H9 (cell line): ENCODE measurements around the gene ALDH1A1. TPM values are rescaled to one million over a fixed set of nuclear protein-coding genes. Genes with fewer than 3 reads are reported as not detected.

Source experiments
- DNase-seq: peaks from one replicate; pipeline ENCODE4 v3.0.0-alpha.2; 2017
- H2AFZ ChIP-seq: one replicate; pipeline ENCODE4 v1.6.1; 2013; ENCODE audit warnings: mild to moderate bottlenecking, low read length, control low read depth, moderate library complexity
- H2AK5ac ChIP-seq: 2 replicates; pipeline ENCODE4 v1.6.1; 2013; ENCODE audit warnings: low read length, control low read depth, mixed read lengths; ENCODE audit not compliant: insufficient read length
- H2BK120ac ChIP-seq: one replicate; pipeline ENCODE4 v1.6.1; 2013; ENCODE audit warnings: low read depth, mild to moderate bottlenecking, low read length, control low read depth, inconsistent platforms; ENCODE audit not compliant: poor library complexity, severe bottlenecking
- H2BK12ac ChIP-seq: 2 replicates; pipeline ENCODE4 v1.6.1; 2013; ENCODE audit warnings: low read length, control low read depth, mixed read lengths, low read depth; ENCODE audit not compliant: insufficient read length
- H2BK15ac ChIP-seq: 2 replicates; pipeline ENCODE4 v1.6.1; 2013; ENCODE audit warnings: low read depth, low read length, control low read depth
- H2BK20ac ChIP-seq: one replicate; pipeline ENCODE4 v1.6.1; 2013; ENCODE audit warnings: low read depth, mild to moderate bottlenecking, low read length, control low read depth, inconsistent platforms; ENCODE audit not compliant: poor library complexity, severe bottlenecking
- H2BK5ac ChIP-seq: 2 replicates; pipeline ENCODE4 v1.6.1; 2013; ENCODE audit warnings: low read length, control low read depth, mixed read lengths; ENCODE audit not compliant: insufficient read length
- H3K14ac ChIP-seq: 2 replicates; pipeline ENCODE4 v1.6.1; 2013; ENCODE audit warnings: low read length, control low read depth; ENCODE audit not compliant: insufficient read depth
- H3K18ac ChIP-seq: 2 replicates; pipeline ENCODE4 v1.6.1; 2013; ENCODE audit warnings: low read depth, mild to moderate bottlenecking, mixed read lengths, low read length, control low read depth; ENCODE audit not compliant: insufficient read length
- H3K23ac ChIP-seq: 2 replicates; pipeline ENCODE4 v1.6.1; 2013; ENCODE audit warnings: low read length, control low read depth, mixed read lengths, low read depth; ENCODE audit not compliant: insufficient read length
- H3K23me2 ChIP-seq: 2 replicates; pipeline ENCODE4 v1.6.1; 2013; ENCODE audit warnings: low read depth, mild to moderate bottlenecking, mixed read lengths, low read length, control low read depth; ENCODE audit not compliant: insufficient read length, poor library complexity, severe bottlenecking
- H3K27ac ChIP-seq: 2 replicates; pipeline ENCODE4 v1.5.1; 2013; ENCODE audit warnings: low read length, control low read depth, mixed read lengths, low read depth; ENCODE audit not compliant: insufficient read length
- H3K27me3 ChIP-seq: 2 replicates; pipeline ENCODE4 v1.6.1; 2013; ENCODE audit warnings: low read length, control low read depth, inconsistent platforms; ENCODE audit not compliant: insufficient read depth
- H3K4ac ChIP-seq: 2 replicates; pipeline ENCODE4 v1.6.1; 2013; ENCODE audit warnings: low read depth, mild to moderate bottlenecking, control low read depth, inconsistent platforms, low read length, moderate library complexity
- H3K4me1 ChIP-seq: 2 replicates; pipeline ENCODE4 v1.6.1; 2013; ENCODE audit warnings: low read length, control low read depth, inconsistent platforms; ENCODE audit not compliant: insufficient read depth
- H3K4me2 ChIP-seq: 2 replicates; pipeline ENCODE4 v1.6.1; 2013; ENCODE audit warnings: low read length, control low read depth, mixed read lengths; ENCODE audit not compliant: insufficient read length, insufficient read depth
- H3K56ac ChIP-seq: 2 replicates; pipeline ENCODE4 v1.6.1; 2013; ENCODE audit warnings: low read depth, mild to moderate bottlenecking, mixed read lengths, low read length, control low read depth; ENCODE audit not compliant: insufficient read length
- H3K79me1 ChIP-seq: 2 replicates; pipeline ENCODE4 v1.6.1; 2013; ENCODE audit warnings: low read depth, mild to moderate bottlenecking, moderate library complexity, low read length, control low read depth, inconsistent platforms; ENCODE audit not compliant: insufficient read depth, poor library complexity, severe bottlenecking
- H3K79me2 ChIP-seq: 2 replicates; pipeline ENCODE4 v1.6.1; 2013; ENCODE audit warnings: low read length, control low read depth, inconsistent platforms; ENCODE audit not compliant: insufficient read depth
- H3K9ac ChIP-seq: 2 replicates; pipeline ENCODE4 v1.6.1; 2013; ENCODE audit warnings: low read length, control low read depth, mixed read lengths; ENCODE audit not compliant: insufficient read length; ENCODE audit errors: extremely low read depth
- H3K9me3 ChIP-seq: one replicate; pipeline ENCODE4 v1.6.1; 2013; ENCODE audit warnings: low read depth, low read length, inconsistent platforms; ENCODE audit not compliant: control insufficient read depth
- H3T11ph ChIP-seq: one replicate; pipeline ENCODE4 v1.6.1; 2013; ENCODE audit warnings: mild to moderate bottlenecking, low read length, control low read depth, inconsistent platforms
- H4K20me1 ChIP-seq: one replicate; pipeline ENCODE4 v1.6.1; 2013; ENCODE audit not compliant: control insufficient read depth, insufficient read length, insufficient read depth
- H4K5ac ChIP-seq: 2 replicates; pipeline ENCODE4 v1.6.1; 2013; ENCODE audit warnings: low read depth, mild to moderate bottlenecking, mixed read lengths, low read length, control low read depth; ENCODE audit not compliant: insufficient read length
- H4K8ac ChIP-seq: replicated peaks from 2 replicates; pipeline ENCODE4 v1.6.1; 2013; ENCODE audit warnings: low read length, control low read depth, mixed read lengths, low read depth; ENCODE audit not compliant: insufficient read length
- H4K91ac ChIP-seq: 2 replicates; pipeline ENCODE4 v1.6.1; 2013; ENCODE audit warnings: low read depth, mild to moderate bottlenecking, moderate library complexity, mixed read lengths, low read length, control low read depth; ENCODE audit not compliant: insufficient read length
- H3K27ac Mint-ChIP-seq, 3 experiments: 2 replicates in 2 of 3; 3 replicates in 1 of 3; pipeline ENCODE4 v1.8.0; 2020 to 2021; ENCODE audit warnings: mixed read lengths in 3 of 3, mild to moderate bottlenecking in 1 of 3, moderate library complexity in 1 of 3
- H3K27me3 Mint-ChIP-seq: 2 replicates; pipeline ENCODE4 v1.8.0; 2021; ENCODE audit warnings: low read depth, mild to moderate bottlenecking, moderate library complexity, mixed read lengths
- H3K36me3 Mint-ChIP-seq, 3 experiments: 2 replicates in 2 of 3; 3 replicates in 1 of 3; pipeline ENCODE4 v1.8.0; 2020 to 2021; ENCODE audit warnings: low read depth in 3 of 3, mixed read lengths in 3 of 3; ENCODE audit not compliant: insufficient read depth in 1 of 3
- H3K4me1 Mint-ChIP-seq, 2 experiments: 2 replicates each; pipeline ENCODE4 v1.8.0; 2020; ENCODE audit warnings: mixed read lengths in 2 of 2
- H3K4me3 Mint-ChIP-seq, 2 experiments: 2 replicates in 1 of 2; 3 replicates in 1 of 2; pipeline ENCODE4 v1.8.0; 2020 to 2021; ENCODE audit warnings: mild to moderate bottlenecking in 2 of 2, mixed read lengths in 2 of 2, moderate library complexity in 1 of 2
- H3K9me3 Mint-ChIP-seq, 2 experiments: 2 replicates in 1 of 2; 3 replicates in 1 of 2; pipeline ENCODE4 v1.8.0; 2020; ENCODE audit warnings: mild to moderate bottlenecking in 2 of 2, mixed read lengths in 2 of 2, moderate library complexity in 1 of 2
- WGBS: extraction: QIAGEN DNeasy Blood & Tissue Kit; methylation state at CpG from one replicate; pipeline ENCODE4 v1.1.7; 2013; ENCODE audit warnings: missing lambda C conversion rate, low lambda C conversion rate, mixed read lengths; ENCODE audit not compliant: insufficient read length; ENCODE audit errors: extremely low coverage; 5-methylcytosine and 5-hydroxymethylcytosine counted together
- total RNA-seq: library from RNA; stranded (reverse); gene quantifications from 2 replicates; pipeline ENCODE4 v1.2.1, GENCODE V29; 2021
- TF ChIP-seq, protein P1 (sequence below): fragments of 200-600 bp; sonication (generic); conservative IDR thresholded peaks from 3 replicates; pipeline ENCODE4 v1.8.0; 2021; ENCODE audit warnings: antibody characterized with exemption, mild to moderate bottlenecking

The ALDH1A1 gene
- total RNA-seq, 1 experiment from 2014 or later, result 1.1 TPM

DNA sequence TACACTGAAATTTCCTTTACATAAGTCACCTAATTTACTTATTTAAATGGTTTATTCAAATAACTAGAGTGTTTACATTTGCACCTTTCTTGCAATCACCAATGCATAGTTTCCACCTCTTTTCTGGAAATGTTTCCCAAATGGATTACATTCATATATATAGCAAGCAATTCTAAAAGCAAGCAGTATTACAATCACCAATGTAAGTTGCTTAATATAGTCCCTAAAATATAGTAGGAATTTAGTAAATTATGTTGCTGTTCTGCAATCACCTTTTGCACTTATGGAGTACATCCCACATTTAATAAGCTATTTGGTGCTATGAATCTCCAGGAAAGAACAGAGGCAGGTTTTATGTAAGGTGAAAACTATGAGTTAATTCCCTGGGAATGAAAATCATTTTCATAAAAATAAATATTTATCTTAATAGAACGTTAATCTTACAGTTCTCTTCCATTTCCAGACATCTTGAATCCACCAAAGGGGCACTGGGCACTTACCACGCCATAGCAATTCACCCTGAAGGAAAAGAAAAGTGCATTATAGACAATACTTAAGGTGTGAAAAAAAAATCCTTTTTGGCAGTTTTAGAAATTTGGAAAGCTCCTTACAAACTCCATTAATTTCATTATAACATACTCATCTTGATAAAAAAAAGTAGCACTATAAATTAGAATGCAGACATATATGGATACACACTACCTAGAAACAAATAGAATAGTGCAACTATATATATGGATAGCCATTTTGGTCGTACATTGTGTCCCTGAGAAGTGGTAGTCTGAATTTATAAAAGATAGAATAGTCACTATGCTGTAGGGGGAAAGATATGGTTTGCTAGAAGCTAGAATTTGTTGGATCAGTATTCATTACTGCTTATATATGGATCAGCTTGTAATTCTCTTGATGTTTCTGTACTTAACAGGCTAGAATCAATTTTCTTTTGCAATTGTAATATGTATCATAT, 47.1 kb downstream of the ALDH1A1 start:
- no peaks in the 10 kb centered on the region for H3K36me3 Mint-ChIP-seq
- no peak overlapping the region for H2BK12ac ChIP-seq
- H2BK20ac ChIP-seq, result no peak overlapping the region
- H3K27me3 ChIP-seq, result no peaks in the 10 kb centered on the region
- no peak overlapping the region for H3K18ac ChIP-seq
- H3K27me3 Mint-ChIP-seq, result no peaks in the 10 kb centered on the region
- no peak overlapping the region for H3K14ac ChIP-seq
- H3K4me2 ChIP-seq, result no peak overlapping the region
- no peaks in the 10 kb centered on the region for H4K20me1 ChIP-seq
- peaks cover 0 to 5% of the 10 kb centered on the region in 2 experiments; a peak in 1 of 4 replicates for H3K4me1 Mint-ChIP-seq
- H3K56ac ChIP-seq, result no peak overlapping the region
- no peak overlapping the region for H2BK120ac ChIP-seq
- no peak overlapping the region for H3K4me3 Mint-ChIP-seq
- WGBS, result no CpG with 5 or more reads among the region's 3 CpGs
- H4K5ac ChIP-seq, result no peak overlapping the region
- H3K9ac ChIP-seq, result no peak overlapping the region
- no peak overlapping the region for H2AFZ ChIP-seq
- H3K27ac Mint-ChIP-seq, result no peak overlapping the region
- no peak overlapping the region for H3K23ac ChIP-seq
- H4K8ac ChIP-seq, result no peak overlapping the region
- H2BK5ac ChIP-seq, result no peak overlapping the region
- H3K4me1 ChIP-seq, result no peaks in the 10 kb centered on the region
- H3K23me2 ChIP-seq, result no peaks in the 10 kb centered on the region
- TF ChIP-seq, protein P1, sequence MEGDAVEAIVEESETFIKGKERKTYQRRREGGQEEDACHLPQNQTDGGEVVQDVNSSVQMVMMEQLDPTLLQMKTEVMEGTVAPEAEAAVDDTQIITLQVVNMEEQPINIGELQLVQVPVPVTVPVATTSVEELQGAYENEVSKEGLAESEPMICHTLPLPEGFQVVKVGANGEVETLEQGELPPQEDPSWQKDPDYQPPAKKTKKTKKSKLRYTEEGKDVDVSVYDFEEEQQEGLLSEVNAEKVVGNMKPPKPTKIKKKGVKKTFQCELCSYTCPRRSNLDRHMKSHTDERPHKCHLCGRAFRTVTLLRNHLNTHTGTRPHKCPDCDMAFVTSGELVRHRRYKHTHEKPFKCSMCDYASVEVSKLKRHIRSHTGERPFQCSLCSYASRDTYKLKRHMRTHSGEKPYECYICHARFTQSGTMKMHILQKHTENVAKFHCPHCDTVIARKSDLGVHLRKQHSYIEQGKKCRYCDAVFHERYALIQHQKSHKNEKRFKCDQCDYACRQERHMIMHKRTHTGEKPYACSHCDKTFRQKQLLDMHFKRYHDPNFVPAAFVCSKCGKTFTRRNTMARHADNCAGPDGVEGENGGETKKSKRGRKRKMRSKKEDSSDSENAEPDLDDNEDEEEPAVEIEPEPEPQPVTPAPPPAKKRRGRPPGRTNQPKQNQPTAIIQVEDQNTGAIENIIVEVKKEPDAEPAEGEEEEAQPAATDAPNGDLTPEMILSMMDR, result no peak
- no peak overlapping the region for H3T11ph ChIP-seq
- H3K27ac ChIP-seq, result no peak overlapping the region
- no peaks in the 10 kb centered on the region for H3K79me1 ChIP-seq
- H3K4ac ChIP-seq, result no peak overlapping the region
- DNase-seq, result no peak
- H3K9me3 Mint-ChIP-seq, result no peaks in the 10 kb centered on the region
- H3K79me2 ChIP-seq, result no peaks in the 10 kb centered on the region
- no peak overlapping the region for H2AK5ac ChIP-seq
- no peaks in the 10 kb centered on the region for H3K9me3 ChIP-seq
- H2BK15ac ChIP-seq, result no peak overlapping the region
- no peak overlapping the region for H4K91ac ChIP-seq
